Activated CD4-positive, alpha-beta memory T cell treated with anti-CD3 and anti-CD28 coated beads, Interleukin-2, amount 10 ng/mL, durations not matched to agents 7 days and 5 days (primary cell): ENCODE results near the gene TSHZ2. TPM values are rescaled to one million over a fixed set of nuclear protein-coding genes. Genes with fewer than 3 reads are reported as not detected.
"Not testable (repeated sequence)": the region's sequence is repeated elsewhere in the genome, so short reads cannot be mapped to it uniquely, and the experiment has no call there.

Source experiments
- CTCF ChIA-PET: fragments of 350-600 bp; sonication (Branson Sonifier 250); formaldehyde crosslinking; loops from one replicate; lab custom pipeline; 2021; ENCODE audit warnings: antibody characterized with exemption, inconsistent platforms; lab: Charles Lee
- POLR2A ChIA-PET: fragments of 350-600 bp; sonication (Branson Sonifier 250); formaldehyde crosslinking; loops from one replicate; lab custom pipeline; 2021; ENCODE audit warnings: antibody characterized with exemption; lab: Charles Lee
- DNase-seq: peaks from one replicate; pipeline ENCODE4 v3.0.0-alpha.2; 2020
- H3K27ac Mint-ChIP-seq: one replicate; pipeline ENCODE4 v1.8.0; 2021; ENCODE audit warnings: mild to moderate bottlenecking, mixed read lengths
- H3K27me3 Mint-ChIP-seq: one replicate; pipeline ENCODE4 v1.8.0; 2021; ENCODE audit warnings: mixed read lengths
- H3K36me3 Mint-ChIP-seq: one replicate; pipeline ENCODE4 v1.8.0; 2021; ENCODE audit warnings: low read depth, mixed read lengths
- H3K4me1 Mint-ChIP-seq: one replicate; pipeline ENCODE4 v1.8.0; 2021; ENCODE audit warnings: mixed read lengths
- H3K4me3 Mint-ChIP-seq: one replicate; pipeline ENCODE4 v1.8.0; 2021; ENCODE audit warnings: mild to moderate bottlenecking, mixed read lengths
- H3K9me3 Mint-ChIP-seq: one replicate; pipeline ENCODE4 v1.8.0; 2021; ENCODE audit warnings: mixed read lengths
- total RNA-seq, 2 experiments: library from RNA; stranded (reverse); gene quantifications; one replicate each; pipeline ENCODE4 v1.2.3, GENCODE V29; 2021

Gene TSHZ2
- total RNA-seq, 2 experiments from 2014 or later = 5.4 to 7.1 TPM

GRCh38 chr20:53345536-53346334 lies 373.6 kb downstream of the TSHZ2 start:
- Mint-ChIP-seq H3K4me3 (no peak overlapping the region), H3K4me1 (no peaks in the 10 kb centered on the region), H3K27ac (no peak overlapping the region), H3K27me3 (no peaks in the 10 kb centered on the region), H3K9me3 (no peaks in the 10 kb centered on the region), H3K36me3 (no peaks in the 10 kb centered on the region)
- no peak for DNase-seq
- ChIA-PET POLR2A (no interaction called here), CTCF (no interaction called here)

- Mint-ChIP-seq H3K27ac (no peak overlapping the region), H3K4me1 (no peaks in the 10 kb centered on the region), H3K4me3 (no peak overlapping the region), H3K27me3 (no peaks in the 10 kb centered on the region), H3K36me3 (no peaks in the 10 kb centered on the region), H3K9me3 (no peaks in the 10 kb centered on the region)
- ChIA-PET CTCF (no interaction called here), POLR2A (no interaction called here)
- no peak for DNase-seq
Observed at GRCh38 chr20:53346335-53346648, 374.1 kb downstream of the TSHZ2 start.

- no peaks in the 10 kb centered on the region for H3K36me3 Mint-ChIP-seq
- no peak overlapping the region for H3K27ac Mint-ChIP-seq
- no peaks in the 10 kb centered on the region for H3K9me3 Mint-ChIP-seq
- H3K27me3 Mint-ChIP-seq = no peaks in the 10 kb centered on the region
- peaks cover 6% of the 10 kb centered on the region for H3K4me1 Mint-ChIP-seq
- ChIA-PET POLR2A (no interaction called here), CTCF (no interaction called here)
- no peak for DNase-seq
- no peak overlapping the region for H3K4me3 Mint-ChIP-seq
Observed at GRCh38 chr20:53349730-53350129, 377.6 kb downstream of the TSHZ2 start.

- ChIA-PET CTCF (interaction anchor here (0.5 kb wide), 1 partner anchor 107 kb away, joined by 4 read pairs; no protein-coding TSS in a partner anchor), POLR2A (no interaction called here)
- Mint-ChIP-seq H3K4me3 (no peak overlapping the region), H3K27me3 (no peaks in the 10 kb centered on the region), H3K9me3 (peaks cover 10% of the 10 kb centered on the region), H3K27ac (no peak overlapping the region), H3K4me1 (peaks cover 6% of the 10 kb centered on the region), H3K36me3 (peaks cover 4% of the 10 kb centered on the region)
- no peak for DNase-seq
Observed at GRCh38 chr20:53352727-53353440, 380.7 kb downstream of the TSHZ2 start.

- Mint-ChIP-seq H3K27ac (no peak overlapping the region), H3K9me3 (peaks cover 10% of the 10 kb centered on the region), H3K27me3 (no peaks in the 10 kb centered on the region), H3K4me3 (no peak overlapping the region), H3K4me1 (peaks cover 6% of the 10 kb centered on the region), H3K36me3 (peaks cover 4% of the 10 kb centered on the region)
- no peak for DNase-seq
- ChIA-PET CTCF (no interaction called here), POLR2A (no interaction called here)
Observed at GRCh38 chr20:53354314-53354713, 382.2 kb downstream of the TSHZ2 start.

- CTCF ChIA-PET = no interaction called here
- no peaks in the 10 kb centered on the region for H3K27me3 Mint-ChIP-seq
- H3K27ac Mint-ChIP-seq = no peak overlapping the region
- peaks cover 6% of the 10 kb centered on the region for H3K4me1 Mint-ChIP-seq
- POLR2A ChIA-PET = interaction anchor here (1.0 kb wide), 1 partner anchor 24 kb away, joined by 3 read pairs; no protein-coding TSS in a partner anchor
- no peak for DNase-seq
- H3K4me3 Mint-ChIP-seq = no peak overlapping the region
- peaks cover 10% of the 10 kb centered on the region for H3K9me3 Mint-ChIP-seq
- peaks cover 4% of the 10 kb centered on the region for H3K36me3 Mint-ChIP-seq
Observed at GRCh38 chr20:53355790-53356189, 383.6 kb downstream of the TSHZ2 start.

GRCh38 chr20:53359425-53359824 lies 387.3 kb downstream of the TSHZ2 start:
- CTCF ChIA-PET = no interaction called here
- peaks cover 4% of the 10 kb centered on the region for H3K36me3 Mint-ChIP-seq
- no peak overlapping the region for H3K4me3 Mint-ChIP-seq

GRCh38 chr20:53360852-53361251 lies 388.7 kb downstream of the TSHZ2 start:
- H3K36me3 Mint-ChIP-seq = peaks cover under 1% of the 10 kb centered on the region
- no peak for DNase-seq
- ChIA-PET CTCF (interaction anchor here (1.1 kb wide), 1 partner anchor 21 kb away, joined by 3 read pairs; no protein-coding TSS in a partner anchor), POLR2A (no interaction called here)
- H3K4me3 Mint-ChIP-seq = no peak overlapping the region
- H3K27me3 Mint-ChIP-seq = no peaks in the 10 kb centered on the region
- H3K9me3 Mint-ChIP-seq = peaks cover 7% of the 10 kb centered on the region
- H3K4me1 Mint-ChIP-seq = no peaks in the 10 kb centered on the region
- H3K27ac Mint-ChIP-seq = no peak overlapping the region

More at GRCh38 chr20:53359425-53359824, 387.3 kb downstream of the TSHZ2 start:
- Mint-ChIP-seq H3K4me1 (peaks cover under 1% of the 10 kb centered on the region), H3K9me3 (peaks cover 10% of the 10 kb centered on the region), H3K27me3 (no peaks in the 10 kb centered on the region), H3K27ac (no peak overlapping the region)
- no peak for DNase-seq
- POLR2A ChIA-PET = no interaction called here

- H3K36me3 Mint-ChIP-seq = no peaks in the 10 kb centered on the region
- ChIA-PET CTCF (no interaction called here), POLR2A (no interaction called here)
- no peaks in the 10 kb centered on the region for H3K9me3 Mint-ChIP-seq
- no peak overlapping the region for H3K4me3 Mint-ChIP-seq
- DNase-seq = no peak
- no peaks in the 10 kb centered on the region for H3K4me1 Mint-ChIP-seq
- no peaks in the 10 kb centered on the region for H3K27me3 Mint-ChIP-seq
- H3K27ac Mint-ChIP-seq = no peak overlapping the region
Observed at GRCh38 chr20:53362736-53363135, 390.6 kb downstream of the TSHZ2 start.

- ChIA-PET CTCF (no interaction called here), POLR2A (no interaction called here)
- H3K27me3 Mint-ChIP-seq = no peaks in the 10 kb centered on the region
- H3K4me1 Mint-ChIP-seq = no peaks in the 10 kb centered on the region
- no peak for DNase-seq
- H3K9me3 Mint-ChIP-seq = no peaks in the 10 kb centered on the region
- H3K27ac Mint-ChIP-seq = no peak overlapping the region
- no peak overlapping the region for H3K4me3 Mint-ChIP-seq
- no peaks in the 10 kb centered on the region for H3K36me3 Mint-ChIP-seq
Observed at GRCh38 chr20:53364646-53365045, 392.5 kb downstream of the TSHZ2 start.

- no peaks in the 10 kb centered on the region for H3K36me3 Mint-ChIP-seq
- ChIA-PET POLR2A (no interaction called here), CTCF (interaction anchor here (0.5 kb wide), 1 partner anchor 182 kb away, joined by 3 read pairs; no protein-coding TSS in a partner anchor)
- no peak overlapping the region for H3K4me3 Mint-ChIP-seq
- DNase-seq = no peak
- H3K27me3 Mint-ChIP-seq = no peaks in the 10 kb centered on the region
- no peaks in the 10 kb centered on the region for H3K4me1 Mint-ChIP-seq
- H3K27ac Mint-ChIP-seq = no peak overlapping the region
- H3K9me3 Mint-ChIP-seq = no peaks in the 10 kb centered on the region
Observed at GRCh38 chr20:53365076-53365475, 392.9 kb downstream of the TSHZ2 start.

GRCh38 chr20:53365539-53366075 lies 393.4 kb downstream of the TSHZ2 start:
- DNase-seq = no peak
- H3K27me3 Mint-ChIP-seq = no peaks in the 10 kb centered on the region
- H3K4me1 Mint-ChIP-seq = no peaks in the 10 kb centered on the region
- ChIA-PET POLR2A (no interaction called here), CTCF (interaction anchor here (0.5 kb wide), 1 partner anchor 181 kb away, joined by 3 read pairs; no protein-coding TSS in a partner anchor)
- no peaks in the 10 kb centered on the region for H3K9me3 Mint-ChIP-seq
- H3K27ac Mint-ChIP-seq = no peak overlapping the region
- no peaks in the 10 kb centered on the region for H3K36me3 Mint-ChIP-seq
- no peak overlapping the region for H3K4me3 Mint-ChIP-seq

GRCh38 chr20:53366928-53367327 lies 394.8 kb downstream of the TSHZ2 start:
- DNase-seq, H3K4me3 Mint-ChIP-seq, H3K27ac Mint-ChIP-seq, H3K36me3 Mint-ChIP-seq, POLR2A ChIA-PET, CTCF ChIA-PET, H3K9me3 Mint-ChIP-seq, H3K4me1 Mint-ChIP-seq, H3K27me3 Mint-ChIP-seq: not testable (repeated sequence)
